Measurements from ENCODE around the gene SCLY. TPM values are rescaled to one million over a fixed set of nuclear protein-coding genes. Genes with fewer than 3 reads are reported as not detected.

SCLY gene
- total RNA-seq, 1 donor from 2014 or later = 46.1 TPM

DNA sequence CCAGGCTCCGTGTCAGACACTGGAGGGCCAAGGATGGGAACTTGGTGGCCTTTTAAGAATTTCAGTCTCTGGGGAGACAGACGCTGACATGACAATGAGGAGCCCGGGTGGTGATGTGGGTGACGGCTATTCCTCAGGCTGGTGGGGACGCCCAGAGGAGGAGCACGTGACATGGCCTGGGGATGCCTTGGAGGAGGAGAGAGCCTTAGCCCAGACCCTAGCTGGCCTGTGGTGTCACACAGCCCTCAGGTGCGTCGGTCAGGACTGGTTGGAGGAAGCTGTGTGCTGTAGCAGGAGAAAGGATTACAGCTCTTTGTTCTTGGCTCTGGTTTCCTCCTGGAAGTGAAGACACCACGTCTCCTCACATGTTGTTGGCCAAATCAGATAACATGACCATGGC lies 40.0 kb upstream of the SCLY start:
- H3K9me3 Mint-ChIP-seq = no peaks in the 10 kb centered on the region
- H3K27ac Mint-ChIP-seq (ENCODE audit: unreplicated experiment) = no peak overlapping the region
- no peak overlapping the region for H3K4me3 Mint-ChIP-seq
- TF ChIP-seq CTCF (conservative IDR thresholded peaks at IDR 0.05) = no peak
- no peaks in the 10 kb centered on the region for H3K4me1 Mint-ChIP-seq
- H3K36me3 Mint-ChIP-seq (ENCODE audit: low read depth) = no peaks in the 10 kb centered on the region
- H3K27me3 Mint-ChIP-seq (ENCODE audit: low read depth) = no peaks in the 10 kb centered on the region
- no peak for DNase-seq (ENCODE audit: low read depth, low spot score)

DNA sequence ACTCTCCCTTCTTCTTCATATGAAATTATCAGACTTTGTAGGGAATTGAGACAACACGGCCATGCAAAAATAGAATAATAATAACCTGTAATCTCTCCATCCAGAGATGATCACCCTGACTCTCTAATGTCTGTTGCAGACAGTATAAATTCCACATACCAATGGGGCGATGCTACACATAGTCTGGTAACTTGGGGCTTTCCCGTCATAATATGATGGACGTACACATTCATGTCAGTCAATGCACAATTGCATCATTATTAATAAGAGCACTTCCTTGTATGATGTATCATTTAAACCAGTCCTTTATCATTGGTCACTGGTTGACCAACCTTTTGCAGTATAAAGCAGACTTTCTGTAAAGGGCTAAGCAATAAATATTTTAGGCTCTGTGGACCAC lies 39.5 kb upstream of the SCLY start:
- H3K36me3 Mint-ChIP-seq (ENCODE audit: low read depth) = no peaks in the 10 kb centered on the region
- no peak overlapping the region for H3K4me3 Mint-ChIP-seq
- DNase-seq (ENCODE audit: low read depth, low spot score) = no peak
- no peaks in the 10 kb centered on the region for H3K4me1 Mint-ChIP-seq
- TF ChIP-seq CTCF (conservative IDR thresholded peaks at IDR 0.05) = no peak
- no peaks in the 10 kb centered on the region for H3K27me3 Mint-ChIP-seq (ENCODE audit: low read depth)
- H3K9me3 Mint-ChIP-seq = no peaks in the 10 kb centered on the region
- no peak overlapping the region for H3K27ac Mint-ChIP-seq (ENCODE audit: unreplicated experiment)

DNA sequence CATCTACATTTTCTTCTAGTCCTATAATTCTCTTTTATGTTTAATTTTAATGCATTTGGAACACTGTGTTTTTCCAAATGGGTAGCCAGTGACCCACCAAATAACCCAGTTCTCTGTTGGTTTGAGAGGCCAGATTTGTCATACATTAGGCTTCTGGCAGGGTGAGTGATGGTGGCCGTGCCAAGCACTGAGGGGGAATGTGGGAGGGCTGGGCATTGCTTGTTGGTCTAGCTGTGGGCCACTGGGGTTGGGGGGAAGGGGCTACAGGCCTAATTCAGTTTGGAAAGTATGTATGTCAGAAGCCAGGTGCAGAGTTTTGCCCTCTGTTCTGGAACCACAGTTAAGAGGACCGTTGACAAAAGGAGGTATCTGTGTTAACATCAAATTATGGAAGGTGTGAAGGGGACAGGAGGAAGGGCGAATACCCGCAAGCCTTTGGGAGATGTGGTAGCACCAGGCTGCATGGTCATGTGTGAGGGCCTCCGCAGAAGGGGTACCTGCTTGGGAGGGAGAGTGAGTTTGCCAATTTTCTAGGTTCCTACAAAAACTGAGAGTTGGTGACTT lies 38.1 kb upstream of the SCLY start:
- no peak overlapping the region for H3K4me3 Mint-ChIP-seq
- TF ChIP-seq CTCF (conservative IDR thresholded peaks at IDR 0.05) = no peak

DNA sequence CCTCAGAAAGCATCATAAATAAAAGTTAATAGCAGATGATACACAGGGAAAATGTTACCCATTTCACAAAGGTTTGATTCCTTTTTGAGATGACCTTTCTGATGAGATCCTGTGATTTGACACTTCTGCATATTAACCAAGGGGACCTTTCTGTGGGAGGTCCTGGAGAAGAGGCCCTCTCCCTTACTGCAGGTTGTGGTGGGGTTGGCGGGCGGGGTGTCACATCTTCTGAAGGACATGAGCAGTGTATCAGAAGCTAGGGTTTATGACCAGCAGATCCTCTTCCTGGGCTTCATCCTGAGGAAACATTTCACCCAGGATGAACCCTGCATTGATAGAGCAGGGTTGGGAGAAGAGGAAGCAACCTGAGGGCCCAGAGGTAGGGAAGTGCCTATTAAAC lies 37.2 kb upstream of the SCLY start:
- TF ChIP-seq CTCF (conservative IDR thresholded peaks at IDR 0.05) = no peak
- DNase-seq (ENCODE audit: low read depth, low spot score) = no peak
- Mint-ChIP-seq H3K36me3 (ENCODE audit: low read depth) (no peaks in the 10 kb centered on the region), H3K27ac (ENCODE audit: unreplicated experiment) (no peak overlapping the region), H3K4me3 (no peak overlapping the region), H3K4me1 (no peaks in the 10 kb centered on the region), H3K27me3 (ENCODE audit: low read depth) (no peaks in the 10 kb centered on the region), H3K9me3 (no peaks in the 10 kb centered on the region)

More for the DNA sequence above, 38.1 kb upstream of the SCLY start:
- no peak overlapping the region for H3K27ac Mint-ChIP-seq (ENCODE audit: unreplicated experiment)
- H3K27me3 Mint-ChIP-seq (ENCODE audit: low read depth) = no peaks in the 10 kb centered on the region
- H3K36me3 Mint-ChIP-seq (ENCODE audit: low read depth) = no peaks in the 10 kb centered on the region
- no peak for DNase-seq (ENCODE audit: low read depth, low spot score)
- H3K4me1 Mint-ChIP-seq = no peaks in the 10 kb centered on the region
- no peaks in the 10 kb centered on the region for H3K9me3 Mint-ChIP-seq

DNA sequence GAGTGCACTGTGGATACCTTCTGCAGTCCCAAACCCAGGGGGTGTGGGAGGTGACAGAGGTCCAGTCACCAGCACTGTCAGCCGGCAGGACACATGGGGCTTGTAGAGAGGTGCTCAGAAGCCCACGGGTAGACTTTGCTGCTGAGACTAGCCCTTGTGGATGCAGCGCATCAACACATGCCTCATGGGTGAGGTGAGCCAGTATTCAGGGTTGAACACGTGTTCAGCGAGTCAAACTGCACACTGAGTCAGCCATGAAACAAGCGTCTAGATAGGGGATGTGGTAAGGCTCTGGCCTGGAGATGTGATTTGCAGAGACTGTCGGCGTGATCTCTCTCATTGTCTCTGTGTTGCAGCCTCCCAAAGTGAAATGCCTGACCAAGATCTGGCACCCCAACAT lies 35.8 kb upstream of the SCLY start:
- H3K9me3 Mint-ChIP-seq = no peaks in the 10 kb centered on the region
- no peaks in the 10 kb centered on the region for H3K4me1 Mint-ChIP-seq
- peaks cover 2% of the 10 kb centered on the region for H3K36me3 Mint-ChIP-seq (ENCODE audit: low read depth)
- no peak for DNase-seq (ENCODE audit: low read depth, low spot score)
- no peak for TF ChIP-seq CTCF (conservative IDR thresholded peaks at IDR 0.05)
- H3K27me3 Mint-ChIP-seq (ENCODE audit: low read depth) = no peaks in the 10 kb centered on the region
- no peak overlapping the region for H3K4me3 Mint-ChIP-seq
- no peak overlapping the region for H3K27ac Mint-ChIP-seq (ENCODE audit: unreplicated experiment)
